PFSK-1 (cell line): ENCODE data around the gene RAD9A.

Experiments
- FOXP2 ChIP-seq: optimal IDR thresholded peaks from 2 replicates; pipeline ENCODE3; 2011; ENCODE audit warnings: borderline replicate concordance, control low read depth, inconsistent platforms; ENCODE audit not compliant: insufficient read depth; ENCODE audit errors: extremely low read length, extremely low read depth
- POLR2AphosphoS5 ChIP-seq: IDR thresholded peaks from 2 replicates; pipeline ENCODE4 v1.6.1; 2012; ENCODE audit warnings: low read depth, mild to moderate bottlenecking, control low read depth, low read length, moderate library complexity
- SIN3A ChIP-seq: IDR thresholded peaks from 2 replicates; pipeline ENCODE4 v1.6.1; 2012; ENCODE audit warnings: mild to moderate bottlenecking, low read length, moderate library complexity, borderline replicate concordance; ENCODE audit not compliant: insufficient read depth
- TAF1 ChIP-seq: IDR thresholded peaks from 2 replicates; pipeline ENCODE4 v1.6.1; 2012; ENCODE audit warnings: low read length, control low read depth, borderline replicate concordance; ENCODE audit not compliant: insufficient read depth
- TF ChIP-seq, protein P1 (sequence below), 2 experiments: IDR thresholded peaks; 2 replicates each; pipeline versions ENCODE4 v1.6.1 to v1.8.0; 2011 to 2012; ENCODE audit warnings: low read depth in 2 of 2, low read length in 2 of 2, control low read depth in 1 of 2, inconsistent platforms in 1 of 2, mild to moderate bottlenecking in 1 of 2, moderate library complexity in 1 of 2; ENCODE audit not compliant: insufficient read depth in 1 of 2

Gene RAD9A

GRCh38 chr11:67438158-67438902, 46.5 kb downstream of the RAD9A start:
- TF ChIP-seq SIN3A (no peak), POLR2AphosphoS5 (peak; percentile 12; the same call in 1 of the 2 replicates)

- no peak for TF ChIP-seq SIN3A
- TF ChIP-seq, protein P1, sequence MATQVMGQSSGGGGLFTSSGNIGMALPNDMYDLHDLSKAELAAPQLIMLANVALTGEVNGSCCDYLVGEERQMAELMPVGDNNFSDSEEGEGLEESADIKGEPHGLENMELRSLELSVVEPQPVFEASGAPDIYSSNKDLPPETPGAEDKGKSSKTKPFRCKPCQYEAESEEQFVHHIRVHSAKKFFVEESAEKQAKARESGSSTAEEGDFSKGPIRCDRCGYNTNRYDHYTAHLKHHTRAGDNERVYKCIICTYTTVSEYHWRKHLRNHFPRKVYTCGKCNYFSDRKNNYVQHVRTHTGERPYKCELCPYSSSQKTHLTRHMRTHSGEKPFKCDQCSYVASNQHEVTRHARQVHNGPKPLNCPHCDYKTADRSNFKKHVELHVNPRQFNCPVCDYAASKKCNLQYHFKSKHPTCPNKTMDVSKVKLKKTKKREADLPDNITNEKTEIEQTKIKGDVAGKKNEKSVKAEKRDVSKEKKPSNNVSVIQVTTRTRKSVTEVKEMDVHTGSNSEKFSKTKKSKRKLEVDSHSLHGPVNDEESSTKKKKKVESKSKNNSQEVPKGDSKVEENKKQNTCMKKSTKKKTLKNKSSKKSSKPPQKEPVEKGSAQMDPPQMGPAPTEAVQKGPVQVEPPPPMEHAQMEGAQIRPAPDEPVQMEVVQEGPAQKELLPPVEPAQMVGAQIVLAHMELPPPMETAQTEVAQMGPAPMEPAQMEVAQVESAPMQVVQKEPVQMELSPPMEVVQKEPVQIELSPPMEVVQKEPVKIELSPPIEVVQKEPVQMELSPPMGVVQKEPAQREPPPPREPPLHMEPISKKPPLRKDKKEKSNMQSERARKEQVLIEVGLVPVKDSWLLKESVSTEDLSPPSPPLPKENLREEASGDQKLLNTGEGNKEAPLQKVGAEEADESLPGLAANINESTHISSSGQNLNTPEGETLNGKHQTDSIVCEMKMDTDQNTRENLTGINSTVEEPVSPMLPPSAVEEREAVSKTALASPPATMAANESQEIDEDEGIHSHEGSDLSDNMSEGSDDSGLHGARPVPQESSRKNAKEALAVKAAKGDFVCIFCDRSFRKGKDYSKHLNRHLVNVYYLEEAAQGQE (IDR thresholded peaks at IDR 0.05; ENCODE audit: insufficient read depth in 1 of 2, low read depth in 2 of 2, low read length in 2 of 2) = no peak
- no peak for TF ChIP-seq TAF1
- TF ChIP-seq POLR2AphosphoS5 = no peak
- no peak for TF ChIP-seq FOXP2
Measured at GRCh38 chr11:67439321-67440228, 47.8 kb downstream of the RAD9A start.

GRCh38 chr11:67440229-67441097, 48.7 kb downstream of the RAD9A start:
- TF ChIP-seq, protein P1 (IDR thresholded peaks at IDR 0.05; ENCODE audit: insufficient read depth in 1 of 2, low read depth in 2 of 2, low read length in 2 of 2) = no peak
- TF ChIP-seq POLR2AphosphoS5 (no peak), FOXP2 (no peak), SIN3A (no peak), TAF1 (no peak)

DNA sequence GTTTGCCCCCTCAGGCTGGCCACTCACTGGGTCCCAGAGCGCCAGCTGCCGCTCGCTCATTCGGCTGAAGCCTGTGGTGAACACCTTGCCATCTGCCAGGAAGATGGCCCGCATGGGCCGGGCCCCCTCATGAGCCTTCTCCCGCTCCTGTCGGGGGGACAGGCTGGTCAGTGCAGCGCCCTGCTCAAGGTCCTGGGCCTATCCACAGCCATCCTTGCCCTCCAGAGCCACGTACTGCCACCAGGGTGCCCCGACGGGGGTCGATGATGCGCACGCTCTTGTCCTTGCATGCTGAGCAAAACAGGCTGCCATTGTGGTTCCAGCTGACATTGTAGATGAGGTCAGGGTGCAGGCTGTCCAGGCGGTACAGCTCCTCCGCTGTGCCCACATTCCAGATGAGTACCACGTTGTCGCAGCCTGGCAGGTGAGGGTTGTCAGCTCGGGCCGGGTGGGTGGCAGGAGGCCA, 49.3 kb downstream of the RAD9A start:
- no peak for TF ChIP-seq SIN3A
- TF ChIP-seq TAF1 = no peak
- no peak for TF ChIP-seq FOXP2
- TF ChIP-seq POLR2AphosphoS5 = no peak; the same call in 1 of the 2 replicates
- TF ChIP-seq, protein P1 (IDR thresholded peaks at IDR 0.05; ENCODE audit: insufficient read depth in 1 of 2, low read depth in 2 of 2, low read length in 2 of 2) = no peak

GRCh38 chr11:67441731-67442351, 50.1 kb downstream of the RAD9A start:
- no peak for TF ChIP-seq TAF1
- peak; percentile 13; the same call in 1 of the 2 replicates for TF ChIP-seq POLR2AphosphoS5
